GM18858 (cell line): ENCODE measurements around the gene PRRT1.
"Not testable (repeated sequence)": the region's sequence is repeated elsewhere in the genome, so short reads cannot be mapped to it uniquely, and the experiment has no call there.

Experiments
- ATAC-seq: cut with Tn5 transposase; IDR thresholded peaks from one replicate; pipeline ENCODE4 v1.9.1; 2021; ENCODE audit not compliant: unreplicated experiment

The PRRT1 gene

GRCh38 chr6:32105433-32105832, 46.3 kb downstream of the PRRT1 start:
- no peak for ATAC-seq

GRCh38 chr6:32102255-32102654, 49.5 kb downstream of the PRRT1 start:
- ATAC-seq = no peak

- not testable (repeated sequence) for ATAC-seq
These were observed 51.5 kb downstream of the PRRT1 start for GRCh38 chr6:32100251-32100650.
